Right atrium auricular region (tissue), 2 donors: ENCODE measurements around the gene FMN2. TPM values are rescaled to one million over a fixed set of nuclear protein-coding genes. Genes with fewer than 3 reads are reported as not detected.

ENCODE experiments used
- DNase-seq: peaks from one replicate; pipeline ENCODE4 v3.0.0-alpha.2; 2019; ENCODE audit warnings: low spot score
- H3K27ac ChIP-seq, 2 donors: fragments of 200-600 bp; sonication (generic); 1 replicate in 1 of 2; 2 replicates in 1 of 2; pipeline ENCODE4 v1.5.1; 2016 to 2019
- H3K27me3 ChIP-seq, 2 donors: fragments of 200-600 bp; sonication (generic); one replicate each; pipeline versions ENCODE4 v1.5.1 to v1.6.0; 2017 to 2019
- H3K36me3 ChIP-seq: fragments of 200-600 bp; sonication (generic); one replicate; pipeline ENCODE4 v1.5.1; 2016
- H3K4me1 ChIP-seq, 2 donors: fragments of 200-600 bp; sonication (generic); one replicate each; pipeline versions ENCODE4 v1.5.1 to v1.6.0; 2017 to 2019
- H3K4me3 ChIP-seq, 2 donors: fragments of 200-600 bp; sonication (generic); 1 replicate in 1 of 2; 2 replicates in 1 of 2; pipeline ENCODE4 v1.5.1; 2017 to 2019; ENCODE audit warnings: mild to moderate bottlenecking in 1 of 2, moderate library complexity in 1 of 2
- H3K9me3 ChIP-seq, 2 donors: fragments of 200-600 bp; sonication (generic); one replicate each; pipeline ENCODE4 v1.5.1; 2019
- CTCF ChIP-seq, 2 donors: fragments of 200-600 bp; sonication (generic); IDR thresholded peaks; one replicate each; pipeline ENCODE4 v1.5.1; 2019; ENCODE audit warnings: antibody characterized with exemption in 2 of 2
- total RNA-seq, 2 donors: library from RNA; depleted of rRNA; stranded (reverse); fragments of >200 nt; gene quantifications; one replicate each; pipeline ENCODE4 v1.1.0, GENCODE V29; 2016

FMN2 gene
- total RNA-seq, 2 donors from 2014 or later = 0.15 TPM; not detected in 1

DNA sequence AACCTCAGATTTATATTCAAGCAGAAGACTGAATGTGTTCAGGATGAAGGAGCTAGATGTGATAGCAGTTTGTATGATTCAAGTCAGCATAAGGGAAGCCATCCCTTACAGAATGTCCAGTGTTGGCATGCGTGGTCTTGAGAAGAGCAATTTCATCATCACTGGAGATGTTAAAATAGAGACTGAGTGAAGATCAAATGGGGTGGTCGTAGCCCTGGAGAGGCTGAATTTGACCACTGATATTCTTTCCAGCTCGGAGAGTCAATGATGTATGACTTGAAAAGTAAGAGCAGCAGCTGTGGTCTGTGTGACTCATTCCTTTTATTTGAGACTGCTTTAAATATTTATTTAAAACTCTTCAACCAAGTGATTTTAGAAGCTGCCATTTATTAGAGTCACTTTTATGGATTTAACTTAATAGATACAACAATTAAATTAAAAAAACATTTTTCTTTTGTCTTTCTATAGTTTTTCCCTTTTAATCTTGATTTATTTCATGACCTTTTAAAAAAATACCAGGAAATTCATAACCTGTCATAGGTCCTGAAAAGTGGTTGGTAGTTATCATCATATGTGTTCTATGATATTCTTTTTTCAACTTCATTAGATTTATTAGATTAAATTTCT lies 15.5 kb downstream of the FMN2 start:
- Histone ChIP-seq H3K4me1 (no peaks in the 10 kb centered on the region), H3K27ac (no peak overlapping the region), H3K4me3 (no peak overlapping the region), H3K9me3 (no peaks in the 10 kb centered on the region), H3K27me3 (no peaks in the 10 kb centered on the region), H3K36me3 (no peaks in the 10 kb centered on the region)
- TF ChIP-seq CTCF (IDR thresholded peaks at IDR 0.05) = no peak
- DNase-seq = no peak

DNA sequence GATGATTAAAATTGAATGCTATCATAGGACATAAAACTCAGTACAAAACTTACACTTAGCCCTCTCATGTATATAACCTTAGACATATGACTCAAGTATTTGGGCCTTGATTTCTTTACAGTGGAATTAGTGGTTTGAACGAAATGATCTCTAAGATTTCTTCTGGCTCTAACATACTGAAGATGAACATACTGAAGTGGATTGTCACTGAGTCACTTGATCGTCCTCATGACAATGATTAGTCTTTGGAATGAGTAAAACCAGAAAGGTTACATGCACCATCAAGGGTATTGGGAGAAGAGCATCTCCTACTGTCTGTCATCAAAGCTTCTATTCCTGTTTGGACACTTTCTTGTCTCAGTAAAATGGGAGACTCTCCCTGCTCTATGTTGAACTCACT lies 17.4 kb downstream of the FMN2 start:
- TF ChIP-seq CTCF (IDR thresholded peaks at IDR 0.05) = no peak
- Histone ChIP-seq H3K9me3 (no peaks in the 10 kb centered on the region), H3K36me3 (no peaks in the 10 kb centered on the region), H3K27ac (no peak overlapping the region), H3K27me3 (no peaks in the 10 kb centered on the region), H3K4me1 (no peaks in the 10 kb centered on the region), H3K4me3 (no peak overlapping the region)
- DNase-seq = no peak

GRCh38 chr1:240109920-240110636 lies 18.4 kb downstream of the FMN2 start:
- H3K4me3 ChIP-seq = no peak overlapping the region
- DNase-seq = no peak
- no peaks in the 10 kb centered on the region for H3K4me1 ChIP-seq
- no peaks in the 10 kb centered on the region for H3K27me3 ChIP-seq
- H3K36me3 ChIP-seq = no peaks in the 10 kb centered on the region
- H3K9me3 ChIP-seq = no peaks in the 10 kb centered on the region
- TF ChIP-seq CTCF (IDR thresholded peaks at IDR 0.05) = no peak
- H3K27ac ChIP-seq = no peak overlapping the region

- no peak overlapping the region for H3K4me3 ChIP-seq
Measured at GRCh38 chr1:240111558-240111957, 19.9 kb downstream of the FMN2 start.

DNA sequence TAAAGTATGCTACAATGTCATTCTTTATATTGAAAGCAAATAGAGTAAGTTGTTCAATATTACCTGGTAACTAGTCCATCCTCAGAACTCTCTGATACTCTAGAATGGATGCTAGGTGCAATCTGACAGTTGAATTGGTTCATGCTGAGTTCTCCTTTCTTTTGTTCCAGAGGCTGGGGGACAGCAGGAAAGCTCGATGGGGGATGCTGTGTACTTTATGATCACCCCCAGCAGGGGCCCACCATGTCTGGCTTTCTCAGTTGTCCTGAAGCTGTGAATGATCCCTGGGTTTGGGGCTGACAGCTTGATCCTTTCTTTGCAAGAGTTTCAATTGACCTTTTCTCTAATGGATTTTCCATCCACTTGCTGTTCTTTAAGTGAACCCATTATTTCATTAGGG lies 22.5 kb downstream of the FMN2 start:
- Histone ChIP-seq H3K4me1 (no peaks in the 10 kb centered on the region), H3K27ac (no peak overlapping the region), H3K36me3 (no peaks in the 10 kb centered on the region), H3K4me3 (no peak overlapping the region), H3K27me3 (no peaks in the 10 kb centered on the region), H3K9me3 (no peaks in the 10 kb centered on the region)
- DNase-seq = no peak
- TF ChIP-seq CTCF (IDR thresholded peaks at IDR 0.05) = no peak

More at GRCh38 chr1:240111558-240111957, 19.9 kb downstream of the FMN2 start:
- no peaks in the 10 kb centered on the region for H3K36me3 ChIP-seq
- no peak for DNase-seq
- H3K4me1 ChIP-seq = no peaks in the 10 kb centered on the region
- no peaks in the 10 kb centered on the region for H3K9me3 ChIP-seq
- no peak for TF ChIP-seq CTCF (IDR thresholded peaks at IDR 0.05)
- H3K27me3 ChIP-seq = no peaks in the 10 kb centered on the region
- H3K27ac ChIP-seq = no peak overlapping the region
